Measurements from ENCODE around the gene HOXC9.

DNA sequence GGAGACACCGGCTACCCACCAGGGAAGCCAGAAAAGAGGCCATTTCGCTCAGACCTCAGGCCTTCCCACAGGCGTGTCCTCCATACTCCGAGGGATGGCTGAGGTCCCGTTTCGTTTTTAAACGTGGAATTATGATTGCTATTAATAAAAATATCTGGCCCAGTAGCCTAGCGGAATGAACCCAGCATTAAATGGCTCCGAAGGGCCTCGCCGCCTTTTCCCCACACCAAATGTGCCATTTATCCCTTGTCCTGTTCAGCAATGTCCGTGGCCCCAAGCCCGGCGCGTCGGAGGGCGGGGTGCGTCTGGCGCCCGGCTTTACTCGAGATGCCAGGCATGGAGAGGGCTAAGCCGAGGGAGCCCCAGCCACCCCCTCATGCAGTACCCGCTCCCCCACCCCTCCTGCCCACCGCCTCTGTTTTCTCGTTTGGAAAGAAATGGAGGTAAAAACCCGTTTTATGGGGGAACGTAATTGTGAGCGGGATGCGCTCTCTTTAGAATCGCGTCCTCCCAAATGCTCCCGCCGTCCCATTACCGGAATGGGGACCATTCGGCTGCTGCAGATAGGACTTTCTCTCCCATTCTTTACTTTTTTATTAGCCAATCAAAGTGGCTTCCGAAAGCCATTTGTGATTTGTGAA, 14.5 kb downstream of the HOXC9 start:
- TF ChIP-seq, protein P1, sequence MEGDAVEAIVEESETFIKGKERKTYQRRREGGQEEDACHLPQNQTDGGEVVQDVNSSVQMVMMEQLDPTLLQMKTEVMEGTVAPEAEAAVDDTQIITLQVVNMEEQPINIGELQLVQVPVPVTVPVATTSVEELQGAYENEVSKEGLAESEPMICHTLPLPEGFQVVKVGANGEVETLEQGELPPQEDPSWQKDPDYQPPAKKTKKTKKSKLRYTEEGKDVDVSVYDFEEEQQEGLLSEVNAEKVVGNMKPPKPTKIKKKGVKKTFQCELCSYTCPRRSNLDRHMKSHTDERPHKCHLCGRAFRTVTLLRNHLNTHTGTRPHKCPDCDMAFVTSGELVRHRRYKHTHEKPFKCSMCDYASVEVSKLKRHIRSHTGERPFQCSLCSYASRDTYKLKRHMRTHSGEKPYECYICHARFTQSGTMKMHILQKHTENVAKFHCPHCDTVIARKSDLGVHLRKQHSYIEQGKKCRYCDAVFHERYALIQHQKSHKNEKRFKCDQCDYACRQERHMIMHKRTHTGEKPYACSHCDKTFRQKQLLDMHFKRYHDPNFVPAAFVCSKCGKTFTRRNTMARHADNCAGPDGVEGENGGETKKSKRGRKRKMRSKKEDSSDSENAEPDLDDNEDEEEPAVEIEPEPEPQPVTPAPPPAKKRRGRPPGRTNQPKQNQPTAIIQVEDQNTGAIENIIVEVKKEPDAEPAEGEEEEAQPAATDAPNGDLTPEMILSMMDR (IDR thresholded peaks at IDR 0.05), result no peak
- TF ChIP-seq POLR2AphosphoS5 (IDR thresholded peaks at IDR 0.05; ENCODE audit: insufficient read depth in 1 of 2, low read depth in 1 of 2), result no peak
